Activated T-helper 1 cell treated with Interleukin-2 at 50 U/mL for 16 hours (primary cell): ENCODE data around the gene SLC16A4.

Source experiments
- DNase-seq: peaks from one replicate; pipeline ENCODE4 v3.0.0-alpha.2; 2020; ENCODE audit warnings: low read depth

The SLC16A4 gene

GRCh38 chr1:110356379-110356778 is 34.4 kb downstream of the SLC16A4 start:
- DNase-seq = no peak

GRCh38 chr1:110355321-110355720 is 35.5 kb downstream of the SLC16A4 start:
- no peak for DNase-seq

GRCh38 chr1:110350360-110350759 is 40.5 kb downstream of the SLC16A4 start:
- DNase-seq = no peak

GRCh38 chr1:110348771-110349170 is 42.1 kb downstream of the SLC16A4 start:
- DNase-seq = no peak

- no peak for DNase-seq
Measured at GRCh38 chr1:110348050-110348449, 42.8 kb downstream of the SLC16A4 start.

GRCh38 chr1:110347182-110347893 is 43.5 kb downstream of the SLC16A4 start:
- no peak for DNase-seq

- no peak for DNase-seq
Measured at GRCh38 chr1:110346690-110347089, 44.1 kb downstream of the SLC16A4 start.

- DNase-seq = no peak
Measured at GRCh38 chr1:110345480-110345879, 45.3 kb downstream of the SLC16A4 start.

- no peak for DNase-seq
Measured at GRCh38 chr1:110344152-110344551, 46.7 kb downstream of the SLC16A4 start.

GRCh38 chr1:110343249-110343648 is 47.6 kb downstream of the SLC16A4 start:
- DNase-seq = no peak

- DNase-seq = no peak
Measured at GRCh38 chr1:110341872-110342331, 48.9 kb downstream of the SLC16A4 start.

- no peak for DNase-seq
Measured at GRCh38 chr1:110341146-110341871, 49.5 kb downstream of the SLC16A4 start.

GRCh38 chr1:110340207-110340468 is 50.7 kb downstream of the SLC16A4 start:
- DNase-seq = no peak

- DNase-seq = no peak
Measured at GRCh38 chr1:110339407-110340206, 51.2 kb downstream of the SLC16A4 start.

- DNase-seq = peak; percentile 93
Measured at GRCh38 chr1:110338886-110339406, 51.9 kb downstream of the SLC16A4 start, which contains the start of gene RBM15. RBM15 (plus strand) TSS chr1:110339377; CDS start chr1:110339406, 29 bp downstream.

- DNase-seq = peak; percentile 87
Measured at GRCh38 chr1:110338309-110338885, 52.4 kb downstream of the SLC16A4 start.

- DNase-seq = peak; percentile 12
Measured at GRCh38 chr1:110337704-110338308, 53.0 kb downstream of the SLC16A4 start.

GRCh38 chr1:110336300-110337039 is 54.4 kb downstream of the SLC16A4 start:
- DNase-seq = no peak

GRCh38 chr1:110335265-110335664 is 55.6 kb downstream of the SLC16A4 start:
- DNase-seq = no peak

- DNase-seq = no peak
Measured at GRCh38 chr1:110328700-110329099, 62.1 kb downstream of the SLC16A4 start.

- no peak for DNase-seq
Measured at GRCh38 chr1:110328274-110328673, 62.6 kb downstream of the SLC16A4 start.
